ENCODE results near the gene KRTAP10-6.
A peak's percentile ranks its signal among the peaks of the same experiment; 100 is the strongest.
"Not testable (repeated sequence)": the region's sequence is repeated elsewhere in the genome, so short reads cannot be mapped to it uniquely, and the experiment has no call there.

The KRTAP10-6 gene
- total RNA-seq: 0 reads per million in 2 donors

GRCh38 chr21:44592446-44593311 is at the start of gene KRTAP10-6:
Gene KRTAP10-6, minus strand, starts transcription at chr21:44592505. Its CDS starts 21 bp downstream, at chr21:44592484.
- no peak for DNase-seq

GRCh38 chr21:44640761-44641160 is 48.5 kb upstream of the KRTAP10-6 start:
- no peak for DNase-seq

- no peak for DNase-seq
These were observed 47.0 kb upstream of the KRTAP10-6 start for GRCh38 chr21:44639331-44639655.

- DNase-seq: not testable (repeated sequence)
These were observed 46.4 kb upstream of the KRTAP10-6 start for GRCh38 chr21:44638506-44639330.

GRCh38 chr21:44637851-44638348 is 45.6 kb upstream of the KRTAP10-6 start:
- not testable (repeated sequence) for DNase-seq

GRCh38 chr21:44637018-44637850 is 44.9 kb upstream of the KRTAP10-6 start, which contains the start of gene KRTAP10-10:
Gene KRTAP10-10, plus strand, starts transcription at chr21:44637356. Its CDS starts 62 bp downstream, at chr21:44637418.
- no peak for DNase-seq

GRCh38 chr21:44636209-44637017 is 44.1 kb upstream of the KRTAP10-6 start:
- DNase-seq: no peak

GRCh38 chr21:44632067-44632466 is 39.8 kb upstream of the KRTAP10-6 start:
- no peak for DNase-seq

- DNase-seq: no peak
These were observed 38.1 kb upstream of the KRTAP10-6 start for GRCh38 chr21:44630440-44630839.

GRCh38 chr21:44628707-44629391 is 36.5 kb upstream of the KRTAP10-6 start:
- no peak for DNase-seq

GRCh38 chr21:44627831-44628233 is 35.5 kb upstream of the KRTAP10-6 start:
- not testable (repeated sequence) for DNase-seq

- not testable (repeated sequence) for DNase-seq
These were observed 35.0 kb upstream of the KRTAP10-6 start for GRCh38 chr21:44627181-44627822.

GRCh38 chr21:44626673-44627143 is 34.4 kb upstream of the KRTAP10-6 start, which contains the start of gene KRTAP10-9:
Gene KRTAP10-9, plus strand, starts transcription at chr21:44627093. Its CDS starts 79 bp downstream, at chr21:44627172.
- no peak for DNase-seq

GRCh38 chr21:44626262-44626661 is 34.0 kb upstream of the KRTAP10-6 start:
- DNase-seq: no peak

GRCh38 chr21:44625756-44626155 is 33.5 kb upstream of the KRTAP10-6 start:
- DNase-seq: no peak

GRCh38 chr21:44623575-44623974 is 31.3 kb upstream of the KRTAP10-6 start:
- no peak for DNase-seq

- DNase-seq: no peak
These were observed 27.6 kb upstream of the KRTAP10-6 start for GRCh38 chr21:44619886-44620285.

GRCh38 chr21:44618909-44619308 is 26.6 kb upstream of the KRTAP10-6 start:
- peak; percentile 37 for DNase-seq

- DNase-seq: no peak
These were observed 26.2 kb upstream of the KRTAP10-6 start for GRCh38 chr21:44618504-44618903.

GRCh38 chr21:44617071-44617501 is 24.8 kb upstream of the KRTAP10-6 start:
- DNase-seq: no peak

All from T-helper 9 cell (primary cell).